Fibroblast of skin of back (primary cell): ENCODE results near the gene TERT. TPM values are rescaled to one million over a fixed set of nuclear protein-coding genes. Genes with fewer than 3 reads are reported as not detected.
"Not testable (repeated sequence)": the region's sequence is repeated elsewhere in the genome, so short reads cannot be mapped to it uniquely, and the experiment has no call there.

ENCODE experiments used
- DNase-seq: peaks from one replicate; pipeline ENCODE4 v3.0.0-alpha.2; 2013
- polyA plus RNA-seq, 2 experiments: library from polyadenylated mRNA; unstranded; fragments of 120-200 nt; gene quantifications; one replicate each; pipeline ENCODE4 v1.2.1, GENCODE V29; 2013; ENCODE audit not compliant: insufficient read length in 2 of 2

TERT gene
- polyA plus RNA-seq (2013, experiment 1 of 2; ENCODE audit: insufficient read length): not detected
- polyA plus RNA-seq (2013, experiment 2 of 2; ENCODE audit: insufficient read length): not detected

DNA sequence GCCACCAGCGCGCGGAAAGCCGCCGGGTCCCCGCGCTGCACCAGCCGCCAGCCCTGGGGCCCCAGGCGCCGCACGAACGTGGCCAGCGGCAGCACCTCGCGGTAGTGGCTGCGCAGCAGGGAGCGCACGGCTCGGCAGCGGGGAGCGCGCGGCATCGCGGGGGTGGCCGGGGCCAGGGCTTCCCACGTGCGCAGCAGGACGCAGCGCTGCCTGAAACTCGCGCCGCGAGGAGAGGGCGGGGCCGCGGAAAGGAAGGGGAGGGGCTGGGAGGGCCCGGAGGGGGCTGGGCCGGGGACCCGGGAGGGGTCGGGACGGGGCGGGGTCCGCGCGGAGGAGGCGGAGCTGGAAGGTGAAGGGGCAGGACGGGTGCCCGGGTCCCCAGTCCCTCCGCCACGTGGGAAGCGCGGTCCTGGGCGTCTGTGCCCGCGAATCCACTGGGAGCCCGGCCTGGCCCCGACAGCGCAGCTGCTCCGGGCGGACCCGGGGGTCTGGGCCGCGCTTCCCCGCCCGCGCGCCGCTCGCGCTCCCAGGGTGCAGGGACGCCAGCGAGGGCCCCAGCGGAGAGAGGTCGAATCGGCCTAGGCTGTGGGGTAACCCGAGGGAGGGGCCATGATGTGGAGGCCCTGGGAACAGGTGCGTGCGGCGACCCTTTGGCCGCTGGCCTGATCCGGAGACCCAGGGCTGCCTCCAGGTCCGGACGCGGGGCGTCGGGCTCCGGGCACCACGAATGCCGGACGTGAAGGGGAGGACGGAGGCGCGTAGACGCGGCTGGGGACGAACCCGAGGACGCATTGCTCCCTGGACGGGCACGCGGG, at the start of gene TERT:
Gene TERT, minus strand, starts transcription at position 234 of the 815 bp plus-strand sequence. Its CDS starts 79 bp downstream, at position 155.
- no peak for DNase-seq

DNA sequence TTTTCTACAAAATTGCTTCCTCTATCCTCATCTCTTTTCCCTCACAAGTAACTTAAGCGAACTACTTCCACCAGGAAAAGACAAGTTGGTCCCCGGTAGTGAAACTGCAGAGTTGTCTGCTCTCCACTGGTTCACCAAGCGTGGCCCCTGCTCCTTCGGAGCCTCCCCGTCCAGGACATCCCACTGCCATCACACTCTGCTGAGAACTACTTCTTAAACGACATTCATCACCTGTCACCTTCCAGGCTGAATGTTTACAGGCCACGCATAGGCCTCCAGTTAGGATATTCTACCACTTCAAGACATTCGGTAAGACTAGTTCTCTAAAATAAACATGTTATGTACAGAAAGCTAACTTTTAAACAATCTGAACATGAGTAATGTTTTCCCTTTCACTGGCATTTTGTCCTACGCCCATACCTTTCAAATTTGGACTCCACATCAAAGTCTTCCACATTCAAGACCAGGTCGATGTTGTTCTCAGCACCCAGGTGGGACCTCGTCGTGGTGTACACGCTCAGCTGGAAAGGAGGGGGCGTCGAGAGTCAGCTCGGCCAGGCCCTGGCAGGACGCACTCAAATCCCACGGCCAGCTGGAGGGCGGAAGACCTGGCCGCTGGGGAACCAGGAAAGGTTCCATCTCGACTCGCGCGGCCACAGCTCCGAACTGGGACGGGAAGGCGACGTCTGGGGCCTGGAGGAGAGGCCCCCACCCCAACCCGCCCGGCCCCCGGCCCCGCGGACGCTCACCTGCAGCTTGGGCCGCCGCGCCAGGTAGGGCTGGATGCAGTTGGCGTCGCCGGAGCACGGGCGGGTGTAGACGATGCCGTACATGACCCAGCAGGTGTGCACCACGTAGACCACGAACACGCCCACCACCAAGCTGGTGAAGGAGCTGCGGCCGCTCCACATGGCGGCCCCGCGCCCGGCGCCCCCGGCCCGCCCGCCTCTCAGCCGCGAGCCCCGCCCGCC, 49.3 kb upstream of the TERT start:
- peak; percentile 9 for DNase-seq

DNA sequence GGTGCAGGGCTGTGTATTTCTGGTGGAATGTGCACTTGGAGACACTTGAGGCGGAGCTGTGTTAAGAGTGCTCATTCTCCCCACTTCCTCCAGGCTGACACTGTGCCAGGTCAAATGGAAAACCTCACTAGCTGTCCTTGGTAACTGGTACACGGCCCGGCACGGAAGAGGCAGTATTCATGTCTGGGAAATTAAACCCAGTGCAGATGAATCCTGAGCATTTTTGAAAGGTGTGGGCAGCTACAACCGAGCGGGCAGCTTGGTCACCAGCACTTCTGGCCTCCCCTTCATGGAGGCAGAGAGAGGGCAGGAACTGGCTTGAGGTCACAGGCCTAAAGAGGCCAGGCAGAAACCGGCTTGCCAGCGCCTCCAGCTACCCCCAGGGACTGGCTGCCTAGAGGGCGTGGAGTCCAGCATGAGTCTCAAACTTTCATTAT, 48.5 kb upstream of the TERT start:
- DNase-seq: no peak

DNA sequence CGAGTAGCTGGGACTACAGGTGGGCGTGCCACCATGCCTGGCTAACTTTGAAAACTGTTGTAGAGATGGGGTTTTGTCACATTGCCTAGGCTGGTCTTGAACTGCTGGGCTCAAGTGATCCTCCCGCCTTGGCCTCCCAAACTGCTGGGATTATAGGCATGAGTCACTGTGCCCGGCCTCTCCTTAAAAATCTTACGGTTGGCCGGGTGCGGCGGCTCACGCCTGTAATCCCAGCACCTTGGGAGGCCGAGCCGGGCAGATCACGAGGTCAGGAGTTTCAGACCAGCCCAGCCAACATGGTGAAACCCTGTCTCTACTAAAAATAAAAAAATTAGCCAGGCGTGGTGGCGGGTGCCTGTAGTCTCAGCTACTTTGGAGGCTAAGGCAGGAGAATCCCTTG, 47.8 kb upstream of the TERT start:
- not testable (repeated sequence) for DNase-seq

DNA sequence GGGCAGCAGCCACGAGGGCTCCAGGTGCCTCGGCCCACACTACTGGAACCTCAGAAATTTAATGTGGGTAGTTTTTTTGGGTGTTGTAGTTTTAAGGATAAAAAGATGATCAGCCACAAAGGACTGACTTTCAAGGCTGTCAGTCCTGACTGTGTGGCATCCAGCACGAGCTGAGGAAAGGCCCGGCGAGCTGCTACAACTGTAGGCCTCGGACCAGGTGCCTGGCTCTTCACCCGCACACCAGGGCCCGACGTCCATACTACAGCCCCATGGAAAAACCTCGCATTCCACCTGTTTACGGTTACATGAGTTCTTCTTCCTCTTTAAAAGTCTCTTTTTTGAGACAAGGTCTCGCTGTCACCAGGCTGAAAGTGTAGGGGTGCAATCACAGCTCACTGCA, 47.4 kb upstream of the TERT start:
- no peak for DNase-seq

DNA sequence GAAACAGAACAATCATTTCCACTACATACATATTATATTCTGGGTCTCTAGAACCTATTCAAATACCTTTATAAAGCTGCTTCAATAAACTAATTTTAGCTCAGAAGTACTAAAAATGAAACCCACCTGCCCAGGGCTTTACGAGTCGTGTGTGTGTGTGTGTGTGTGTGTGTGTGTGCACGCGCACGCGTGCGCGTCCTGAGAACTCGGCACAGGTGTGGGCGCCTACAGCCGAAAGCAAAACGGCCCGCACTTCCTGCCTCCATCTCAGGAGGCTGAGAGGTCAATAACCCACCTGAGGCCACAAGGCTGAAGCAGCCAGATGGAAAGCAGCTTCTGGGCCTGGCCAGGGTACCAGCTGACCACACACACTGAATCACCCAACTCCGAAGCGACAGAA, 47.0 kb upstream of the TERT start:
- no peak for DNase-seq

DNA sequence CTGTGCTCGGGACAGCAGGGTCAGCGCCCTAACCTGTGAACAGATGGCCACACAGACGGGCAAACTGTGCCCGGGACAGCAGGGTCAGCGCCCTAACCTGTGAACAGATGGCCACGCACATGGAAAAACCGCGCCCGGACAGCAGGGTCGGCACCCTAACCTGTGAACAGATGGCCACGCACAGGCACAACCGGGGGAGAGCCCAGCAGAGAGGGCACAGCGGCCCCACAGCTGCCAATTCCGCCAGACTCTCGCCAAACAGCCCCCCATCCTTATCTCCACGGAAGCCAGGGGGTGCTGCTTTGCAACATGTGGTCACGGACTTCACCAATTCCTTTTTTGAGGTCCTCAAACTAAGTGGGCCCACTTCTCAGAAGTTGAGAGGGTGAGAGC, 44.9 kb upstream of the TERT start:
- not testable (repeated sequence) for DNase-seq

DNA sequence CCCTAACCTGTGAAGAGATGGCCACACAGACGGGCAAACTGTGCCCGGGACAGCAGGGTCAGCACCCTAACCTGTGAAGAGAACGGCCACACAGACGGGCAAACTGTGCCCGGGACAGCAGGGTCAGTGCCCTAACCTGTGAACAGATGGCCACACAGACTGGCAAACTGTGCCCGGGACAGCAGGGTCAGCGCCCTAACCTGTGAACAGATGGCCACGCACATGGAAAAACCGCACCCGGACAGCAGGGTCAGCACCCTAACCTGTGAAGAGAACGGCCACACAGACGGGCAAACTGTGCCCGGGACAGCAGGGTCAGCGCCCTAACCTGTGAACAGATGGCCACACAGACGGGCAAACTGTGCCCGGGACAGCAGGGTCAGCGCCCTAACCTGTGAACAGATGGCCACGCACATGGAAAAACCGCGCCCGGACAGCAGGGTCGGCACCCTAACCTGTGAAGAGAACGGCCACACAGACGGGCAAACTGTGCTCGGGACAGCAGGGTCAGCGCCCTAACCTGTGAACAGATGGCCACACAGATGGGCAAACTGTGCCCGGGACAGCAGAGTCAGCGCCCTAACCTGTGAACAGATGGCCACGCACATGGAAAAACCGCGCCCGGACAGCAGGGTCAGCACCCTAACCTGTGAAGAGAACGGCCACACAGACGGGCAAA, 44.4 kb upstream of the TERT start:
- not testable (repeated sequence) for DNase-seq

DNA sequence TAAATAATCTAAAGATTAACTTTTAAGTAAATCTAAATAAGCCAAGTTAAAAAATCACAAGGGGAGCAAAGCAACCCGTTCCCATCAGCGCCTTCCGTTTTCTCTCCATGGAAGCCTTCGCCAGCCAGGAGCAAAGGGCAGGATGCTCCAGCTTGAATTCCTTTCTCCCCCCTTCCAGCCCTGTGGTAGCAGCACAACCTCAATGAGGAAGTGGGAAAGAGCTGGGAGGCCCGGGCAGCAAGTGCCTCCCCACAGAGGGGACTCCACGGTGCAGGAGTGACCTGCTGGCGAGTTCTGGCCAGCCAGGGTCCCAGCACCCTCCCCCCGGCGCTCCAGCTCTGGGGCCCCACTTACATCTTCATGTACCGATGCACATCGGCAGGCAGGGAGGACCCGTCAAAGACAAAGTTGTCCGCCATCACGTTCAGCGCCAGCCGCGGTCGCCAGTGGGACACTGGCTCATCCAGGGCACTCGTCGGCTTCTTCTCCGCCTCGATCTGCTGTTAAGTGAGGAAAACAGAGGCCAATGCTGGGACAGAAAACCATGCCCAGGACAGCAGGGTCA, 43.7 kb upstream of the TERT start:
- DNase-seq: no peak

DNA sequence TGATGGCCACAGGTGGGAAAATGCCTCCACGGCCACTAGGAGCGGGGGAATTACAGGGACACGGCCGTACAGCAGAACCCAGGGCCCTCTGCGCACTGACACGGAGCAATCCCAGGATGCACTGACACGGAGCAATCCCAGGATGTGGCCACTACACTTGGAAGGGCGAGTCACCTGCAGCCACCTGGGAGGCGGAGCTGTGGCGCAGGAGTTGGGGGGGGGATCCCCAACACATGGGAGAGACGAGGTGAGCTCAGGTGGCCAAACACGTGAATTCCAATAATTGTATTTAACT, 43.3 kb upstream of the TERT start:
- DNase-seq: no peak

DNA sequence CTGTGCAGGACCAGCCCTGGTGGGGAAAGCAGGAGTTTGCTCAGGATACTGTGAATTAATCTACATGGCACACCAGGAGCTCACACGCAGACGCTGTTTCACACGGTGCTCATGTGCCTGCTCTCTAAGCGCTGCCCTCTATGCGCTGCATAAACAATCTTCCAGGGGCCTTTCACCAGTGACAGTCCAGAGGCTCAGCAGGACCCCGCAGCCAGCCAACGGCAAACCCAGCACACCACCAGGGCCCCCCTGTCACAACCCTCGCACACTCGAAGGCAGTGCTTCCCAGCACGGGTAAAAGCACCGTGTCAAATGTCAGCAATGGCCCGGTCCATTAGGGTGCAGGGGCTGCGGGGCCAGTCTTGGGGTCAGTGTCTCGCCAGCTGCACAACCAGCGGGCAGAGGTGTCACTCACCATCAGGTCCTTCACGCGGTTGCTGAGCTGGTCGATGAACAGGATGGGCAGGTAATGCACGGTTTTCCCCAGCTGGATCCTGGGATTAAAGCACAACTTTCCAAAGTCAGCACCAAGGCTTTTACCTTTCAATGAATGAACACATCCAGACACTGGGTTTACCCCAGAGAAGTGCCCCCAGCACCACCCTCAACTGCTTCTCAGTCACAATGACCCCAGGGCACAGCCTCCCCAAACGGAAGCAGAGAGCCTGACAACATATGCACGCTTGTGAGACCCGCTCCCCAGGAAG, 42.8 kb upstream of the TERT start:
- no peak for DNase-seq

DNA sequence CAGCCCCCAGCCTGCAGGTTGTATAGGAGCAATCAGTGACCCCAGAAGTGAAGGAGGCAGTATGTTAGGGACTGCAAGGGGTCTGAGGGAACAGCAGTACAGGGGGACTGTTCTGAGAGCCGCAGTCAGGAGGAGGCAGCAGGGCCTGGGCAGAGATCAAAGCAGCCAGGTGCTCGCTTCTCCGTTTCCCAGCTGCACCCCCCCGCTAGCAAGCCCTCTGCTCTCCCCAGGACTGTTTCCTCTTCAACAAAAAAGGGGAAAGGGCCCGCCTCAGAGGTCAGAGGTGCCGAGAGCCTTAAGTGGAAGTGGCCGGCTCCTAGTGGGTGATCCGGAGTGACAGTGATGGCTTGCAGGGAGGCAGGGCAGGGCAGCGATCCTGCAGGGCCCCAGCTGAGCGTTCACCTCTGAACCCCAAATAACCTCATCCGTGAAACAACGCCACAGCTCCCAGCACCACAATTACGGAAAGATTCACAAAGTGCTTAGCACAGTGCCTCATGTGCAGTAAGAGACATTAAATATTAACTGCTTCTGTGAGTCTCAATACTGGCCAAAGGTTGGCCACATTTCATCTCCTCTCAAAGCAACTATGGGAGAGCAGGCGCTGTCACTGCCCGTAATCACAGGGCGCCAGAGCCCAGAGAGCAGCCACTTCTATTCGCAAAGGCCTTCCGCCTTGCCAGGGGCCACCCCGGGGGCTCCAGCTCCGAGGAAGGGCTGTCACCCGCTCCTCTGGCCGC, 42.1 kb upstream of the TERT start:
- DNase-seq: no peak

DNA sequence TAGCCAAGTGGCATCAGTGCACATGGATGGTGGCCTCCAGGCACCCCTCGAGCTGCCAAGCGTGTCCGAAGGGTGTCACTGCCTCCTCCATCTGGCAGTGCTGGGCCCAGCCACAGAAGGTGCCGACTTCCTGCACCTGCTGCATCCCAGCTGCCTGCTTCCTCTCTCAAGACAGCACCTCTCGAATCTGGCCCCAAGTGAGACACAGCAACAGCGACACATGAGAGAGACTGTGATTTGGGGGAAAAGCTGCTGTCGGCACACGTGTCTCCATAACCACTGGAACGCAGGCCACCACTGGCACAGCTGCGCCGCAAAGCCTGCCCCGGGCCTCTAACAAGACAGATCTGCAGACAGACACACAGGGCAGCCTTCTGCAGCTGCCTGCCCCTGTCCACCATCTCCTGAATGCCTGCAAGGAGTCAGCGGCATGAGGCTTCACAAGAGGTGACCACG, 41.3 kb upstream of the TERT start:
- DNase-seq: no peak

DNA sequence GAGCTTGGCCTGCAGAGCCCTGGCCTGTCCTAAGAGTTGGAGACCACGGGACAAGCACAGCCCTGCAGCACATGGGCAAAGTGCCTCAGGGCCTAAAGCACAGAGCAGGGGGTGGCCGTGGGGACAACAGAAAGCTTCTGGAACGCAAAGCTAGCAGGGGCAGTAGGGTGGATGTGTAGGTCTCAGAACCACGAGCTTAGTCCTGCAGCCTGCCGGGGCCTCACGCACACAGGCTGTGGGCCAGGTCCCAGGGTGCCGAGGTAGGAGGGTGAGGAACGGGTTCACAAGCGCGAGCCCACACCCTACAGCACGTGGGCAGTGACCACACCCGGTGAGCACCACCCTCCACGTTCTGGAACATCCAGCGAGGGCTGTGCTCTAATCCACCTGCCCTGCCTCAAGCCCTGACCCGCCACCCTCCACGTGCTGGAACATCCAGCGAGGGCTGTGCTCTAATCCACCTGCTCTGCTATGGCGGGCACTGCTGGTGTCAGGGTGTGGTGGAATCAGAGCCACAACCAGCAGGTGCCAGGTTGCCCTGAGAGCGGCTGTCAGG, 40.8 kb upstream of the TERT start:
- no peak for DNase-seq

DNA sequence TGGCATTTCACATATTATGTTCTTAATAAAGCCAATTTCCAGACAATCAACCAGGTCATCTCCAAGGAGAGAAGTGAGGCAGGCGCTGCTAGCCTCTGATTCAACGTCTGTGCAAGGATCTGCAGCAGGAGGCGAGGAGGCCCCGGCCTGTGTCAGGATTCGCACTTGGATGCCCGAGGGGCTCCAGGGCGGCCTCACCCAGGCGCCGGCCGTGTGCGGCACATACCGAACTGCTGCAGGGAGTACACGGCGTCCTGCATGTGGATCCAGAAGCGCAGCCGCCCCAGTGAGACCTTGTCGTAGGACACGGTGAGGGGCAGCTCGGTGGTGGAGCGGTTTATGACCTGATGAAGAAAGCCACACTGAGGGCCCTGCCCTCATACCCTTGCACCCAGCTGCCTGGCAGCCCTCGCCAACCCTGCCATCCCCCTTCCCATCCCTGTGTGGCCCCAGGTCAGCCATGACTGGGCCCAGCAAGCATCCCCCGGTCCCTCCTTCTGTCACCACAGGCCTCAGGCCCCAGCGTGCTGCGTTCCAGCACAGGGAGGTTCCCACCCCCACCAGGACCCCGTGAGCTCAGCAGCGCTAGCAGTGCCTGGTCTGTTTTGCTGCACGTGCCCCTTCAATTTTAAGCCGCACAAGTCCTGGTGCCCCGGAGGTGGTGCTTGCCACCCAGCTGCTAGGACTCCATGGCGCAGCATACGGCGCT, 40.1 kb upstream of the TERT start:
- DNase-seq: no peak

DNA sequence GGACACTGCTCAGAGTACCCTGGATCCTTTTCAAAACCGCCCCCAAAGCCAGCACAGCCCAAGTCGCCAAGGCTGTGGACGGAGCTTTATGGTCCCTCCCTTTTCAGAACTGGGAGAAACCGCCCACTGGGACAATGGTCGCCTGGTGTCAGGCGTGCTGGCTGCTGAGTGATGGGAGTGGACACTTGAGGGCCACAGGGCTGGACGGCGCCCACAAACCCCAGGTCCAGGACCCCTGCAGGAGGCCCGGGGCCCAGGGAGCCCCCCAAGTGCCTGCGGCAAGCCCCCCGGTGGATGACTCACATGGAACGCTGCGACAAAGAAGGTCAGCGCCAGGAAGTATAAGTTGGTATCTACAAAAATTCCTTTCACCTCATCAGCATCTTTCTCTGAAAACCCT, 39.1 kb upstream of the TERT start:
- no peak for DNase-seq

DNA sequence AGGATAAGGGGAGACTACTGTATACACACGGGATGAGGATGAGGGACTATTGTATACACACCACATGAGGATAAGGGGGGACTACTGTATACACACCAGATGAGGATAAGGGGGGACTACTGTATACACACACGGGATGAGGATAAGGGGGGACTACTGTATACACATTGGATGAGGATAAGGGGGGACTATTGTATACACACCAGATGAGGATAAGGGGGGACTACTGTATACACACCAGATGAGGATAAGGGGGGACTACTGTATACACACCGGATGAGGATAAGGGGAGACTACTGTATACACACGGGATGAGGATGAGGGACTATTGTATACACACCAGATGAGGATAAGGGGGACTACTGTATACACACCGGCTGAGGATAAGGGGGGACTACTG, 38.4 kb upstream of the TERT start:
- DNase-seq: peak; percentile 8

DNA sequence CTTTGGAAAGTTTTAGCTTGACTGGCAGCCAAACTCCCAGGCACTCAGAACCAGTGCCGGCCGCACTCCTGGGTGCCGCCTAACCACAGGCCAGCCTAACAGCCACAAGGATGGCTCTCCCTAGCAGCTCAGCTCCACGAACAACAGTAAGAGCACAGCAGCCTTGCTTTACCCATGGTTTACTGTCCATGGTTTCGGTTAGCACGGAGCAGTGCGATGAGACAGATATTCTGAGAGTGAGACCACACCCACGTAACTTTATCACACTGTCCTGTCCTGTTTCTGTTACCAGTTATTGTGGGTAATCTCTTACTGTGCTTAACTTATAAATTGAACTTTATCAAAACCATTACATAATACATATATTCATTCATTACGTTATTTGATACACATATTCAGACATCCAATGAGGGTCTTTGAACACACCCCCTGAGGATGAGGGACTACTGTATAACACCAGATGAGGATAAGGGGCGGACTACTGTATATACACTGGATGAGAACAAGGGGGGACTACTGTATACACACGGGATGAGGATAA, 37.7 kb upstream of the TERT start:
- DNase-seq: peak; percentile 16

DNA sequence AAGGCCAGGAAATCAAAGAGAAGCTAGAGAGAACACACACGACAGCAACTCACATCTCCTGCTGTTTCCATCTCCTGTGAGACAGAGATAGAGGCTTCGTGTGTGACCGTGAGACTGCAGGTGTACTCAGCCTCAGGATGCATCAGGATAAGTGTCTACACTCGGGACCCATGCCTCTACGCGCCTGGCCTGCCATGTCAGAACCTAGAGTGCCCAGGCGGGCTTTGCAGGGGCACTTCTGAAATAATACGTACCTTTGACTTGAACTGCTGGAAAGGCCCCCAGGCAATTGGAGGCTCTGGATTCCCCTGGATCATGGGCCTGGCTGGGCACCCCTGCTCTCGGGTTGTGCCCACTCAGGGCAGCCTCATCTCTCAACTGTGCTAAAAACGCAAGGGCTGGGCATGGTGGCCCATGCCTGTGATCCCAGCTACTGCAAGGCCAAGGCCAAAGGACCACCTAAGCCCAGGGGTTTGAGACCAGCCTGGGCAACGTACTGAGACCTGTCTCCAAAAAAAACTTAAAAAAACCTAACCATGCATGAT, 37.1 kb upstream of the TERT start:
- DNase-seq: no peak
